Activated T-cell treated with anti-CD3 and anti-CD28 coated beads, Interleukin-2, amount 50 U/mL, for 4 hours (primary cell): ENCODE data around the gene FRK. TPM values are rescaled to one million over a fixed set of nuclear protein-coding genes. Genes with fewer than 3 reads are reported as not detected.

Experiments
- ATAC-seq, 2 donors: fragments of 200-7000 bp; cut with Tn5 transposase; one replicate each; pipeline ENCODE4 v1.10.0; 2021
- DNase-seq: peaks from one replicate; pipeline ENCODE4 v3.0.0-alpha.2; 2020
- H3K27me3 Mint-ChIP-seq: one replicate; pipeline ENCODE4 v1.8.0; 2021; ENCODE audit warnings: low read depth, mixed read lengths
- H3K36me3 Mint-ChIP-seq: one replicate; pipeline ENCODE4 v1.8.0; 2022; ENCODE audit warnings: mixed read lengths; ENCODE audit not compliant: insufficient read depth
- H3K4me1 Mint-ChIP-seq: one replicate; pipeline ENCODE4 v1.8.0; 2021; ENCODE audit warnings: low read depth, mixed read lengths
- H3K4me3 Mint-ChIP-seq: one replicate; pipeline ENCODE4 v1.8.0; 2021; ENCODE audit warnings: mild to moderate bottlenecking, moderate library complexity, mixed read lengths
- H3K9me3 Mint-ChIP-seq: one replicate; pipeline ENCODE4 v1.8.0; 2021; ENCODE audit warnings: mixed read lengths
- total RNA-seq, 3 donors: library from RNA; stranded (reverse); gene quantifications; one replicate each; pipeline ENCODE4 v1.2.1, GENCODE V29; 2021

FRK gene
- total RNA-seq, 3 donors from 2014 or later = 0.03 to 0.05 (median 0.03) TPM

- no peaks in the 10 kb centered on the region for H3K36me3 Mint-ChIP-seq
- H3K4me3 Mint-ChIP-seq = no peak overlapping the region
- DNase-seq = no peak
- H3K27me3 Mint-ChIP-seq = peaks cover 10% of the 10 kb centered on the region
- no peaks in the 10 kb centered on the region for H3K9me3 Mint-ChIP-seq
- no peaks in the 10 kb centered on the region for H3K4me1 Mint-ChIP-seq
- ATAC-seq = no peak
These were observed 25.1 kb downstream of the FRK start for GRCh38 chr6:116035616-116036015.

GRCh38 chr6:116034327-116034726 is 26.4 kb downstream of the FRK start:
- no peaks in the 10 kb centered on the region for H3K4me1 Mint-ChIP-seq
- DNase-seq = no peak
- H3K36me3 Mint-ChIP-seq = no peaks in the 10 kb centered on the region
- H3K27me3 Mint-ChIP-seq = peaks cover 7% of the 10 kb centered on the region
- H3K4me3 Mint-ChIP-seq = no peak overlapping the region
- H3K9me3 Mint-ChIP-seq = no peaks in the 10 kb centered on the region
- ATAC-seq = no peak

GRCh38 chr6:116033687-116034303 is 26.9 kb downstream of the FRK start:
- H3K27me3 Mint-ChIP-seq = peaks cover 9% of the 10 kb centered on the region
- H3K4me1 Mint-ChIP-seq = peaks cover 2% of the 10 kb centered on the region
- no peak for ATAC-seq
- H3K4me3 Mint-ChIP-seq = no peak overlapping the region
- DNase-seq = no peak
- H3K9me3 Mint-ChIP-seq = no peaks in the 10 kb centered on the region
- no peaks in the 10 kb centered on the region for H3K36me3 Mint-ChIP-seq

- Mint-ChIP-seq H3K9me3 (no peaks in the 10 kb centered on the region), H3K36me3 (no peaks in the 10 kb centered on the region), H3K4me3 (no peak overlapping the region), H3K4me1 (peaks cover 5% of the 10 kb centered on the region), H3K27me3 (peaks cover 11% of the 10 kb centered on the region)
- DNase-seq (no peak), ATAC-seq (no peak)
These were observed 29.9 kb downstream of the FRK start for GRCh38 chr6:116030770-116031169.

- Mint-ChIP-seq H3K4me1 (peaks cover 5% of the 10 kb centered on the region), H3K27me3 (peaks cover 11% of the 10 kb centered on the region), H3K4me3 (no peak overlapping the region), H3K36me3 (no peaks in the 10 kb centered on the region), H3K9me3 (no peaks in the 10 kb centered on the region)
- ATAC-seq (no peak), DNase-seq (no peak)
These were observed 31.2 kb downstream of the FRK start for GRCh38 chr6:116029535-116029934.

- H3K36me3 Mint-ChIP-seq = no peaks in the 10 kb centered on the region
- no peak for DNase-seq
- no peak for ATAC-seq
- H3K4me1 Mint-ChIP-seq = peaks cover 5% of the 10 kb centered on the region
- no peaks in the 10 kb centered on the region for H3K9me3 Mint-ChIP-seq
- H3K27me3 Mint-ChIP-seq = peaks cover 8% of the 10 kb centered on the region
- no peak overlapping the region for H3K4me3 Mint-ChIP-seq
These were observed 32.5 kb downstream of the FRK start for GRCh38 chr6:116028233-116028632.

- Mint-ChIP-seq H3K4me1 (peaks cover 5% of the 10 kb centered on the region), H3K9me3 (no peaks in the 10 kb centered on the region), H3K4me3 (no peak overlapping the region), H3K36me3 (no peaks in the 10 kb centered on the region), H3K27me3 (peaks cover 8% of the 10 kb centered on the region)
- peak; percentile 40 to 59 for ATAC-seq
- no peak for DNase-seq
These were observed 32.9 kb downstream of the FRK start for GRCh38 chr6:116027801-116028200.

GRCh38 chr6:116025405-116025804 is 35.3 kb downstream of the FRK start:
- Mint-ChIP-seq H3K4me3 (no peak overlapping the region), H3K27me3 (peaks cover 8% of the 10 kb centered on the region), H3K9me3 (no peaks in the 10 kb centered on the region), H3K4me1 (peaks cover 5% of the 10 kb centered on the region), H3K36me3 (no peaks in the 10 kb centered on the region)
- no peak for DNase-seq
- no peak for ATAC-seq

GRCh38 chr6:116022841-116023445 is 37.7 kb downstream of the FRK start:
- Mint-ChIP-seq H3K36me3 (no peaks in the 10 kb centered on the region), H3K27me3 (peaks cover 17% of the 10 kb centered on the region), H3K9me3 (no peaks in the 10 kb centered on the region), H3K4me1 (peaks cover 3% of the 10 kb centered on the region), H3K4me3 (no peak overlapping the region)
- DNase-seq (no peak), ATAC-seq (no peak)

GRCh38 chr6:116020738-116021137 is 40.0 kb downstream of the FRK start:
- Mint-ChIP-seq H3K36me3 (no peaks in the 10 kb centered on the region), H3K27me3 (peaks cover 22% of the 10 kb centered on the region), H3K9me3 (no peaks in the 10 kb centered on the region), H3K4me1 (no peaks in the 10 kb centered on the region), H3K4me3 (no peak overlapping the region)
- DNase-seq (no peak), ATAC-seq (no peak)

- no peak for ATAC-seq
- Mint-ChIP-seq H3K36me3 (no peaks in the 10 kb centered on the region), H3K4me3 (no peak overlapping the region), H3K9me3 (no peaks in the 10 kb centered on the region), H3K27me3 (peaks cover 34% of the 10 kb centered on the region), H3K4me1 (no peaks in the 10 kb centered on the region)
- no peak for DNase-seq
These were observed 41.3 kb downstream of the FRK start for GRCh38 chr6:116019428-116019827.

- ATAC-seq = no peak
- DNase-seq = no peak
- Mint-ChIP-seq H3K4me1 (no peaks in the 10 kb centered on the region), H3K27me3 (peaks cover 34% of the 10 kb centered on the region), H3K4me3 (no peak overlapping the region), H3K36me3 (no peaks in the 10 kb centered on the region), H3K9me3 (no peaks in the 10 kb centered on the region)
These were observed 41.7 kb downstream of the FRK start for GRCh38 chr6:116018976-116019375.

- no peak overlapping the region for H3K4me3 Mint-ChIP-seq
- no peaks in the 10 kb centered on the region for H3K9me3 Mint-ChIP-seq
- ATAC-seq (no peak), DNase-seq (no peak)
- no peaks in the 10 kb centered on the region for H3K4me1 Mint-ChIP-seq
- H3K36me3 Mint-ChIP-seq = no peaks in the 10 kb centered on the region
- H3K27me3 Mint-ChIP-seq = peaks cover 37% of the 10 kb centered on the region
These were observed 43.0 kb downstream of the FRK start for GRCh38 chr6:116017546-116018295.

GRCh38 chr6:116016846-116017545 is 43.7 kb downstream of the FRK start:
- no peak overlapping the region for H3K4me3 Mint-ChIP-seq

More at GRCh38 chr6:116016846-116017545, 43.7 kb downstream of the FRK start:
- ATAC-seq = no peak
- H3K4me1 Mint-ChIP-seq = peaks cover 2% of the 10 kb centered on the region
- no peak for DNase-seq
- peaks cover 39% of the 10 kb centered on the region for H3K27me3 Mint-ChIP-seq
- no peaks in the 10 kb centered on the region for H3K9me3 Mint-ChIP-seq
- H3K36me3 Mint-ChIP-seq = no peaks in the 10 kb centered on the region
